Fibroblast of pulmonary artery (primary cell): ENCODE measurements around the gene ZNF331.

Experiments used
- DNase-seq: peaks from one replicate; pipeline ENCODE4 v3.0.0-alpha.2; 2010; ENCODE audit warnings: low read depth
- H3K4me3 ChIP-seq: replicated peaks from 2 replicates; pipeline ENCODE4 v1.5.1; 2011; ENCODE audit warnings: low read depth, mild to moderate bottlenecking, control low read depth, low read length, moderate library complexity
- TF ChIP-seq, protein P1 (sequence below): IDR thresholded peaks from 2 replicates; pipeline ENCODE4 v1.5.1; 2011; ENCODE audit warnings: mild to moderate bottlenecking, control low read depth, low read length, inconsistent platforms; ENCODE audit errors: missing control alignments

The ZNF331 gene

DNA sequence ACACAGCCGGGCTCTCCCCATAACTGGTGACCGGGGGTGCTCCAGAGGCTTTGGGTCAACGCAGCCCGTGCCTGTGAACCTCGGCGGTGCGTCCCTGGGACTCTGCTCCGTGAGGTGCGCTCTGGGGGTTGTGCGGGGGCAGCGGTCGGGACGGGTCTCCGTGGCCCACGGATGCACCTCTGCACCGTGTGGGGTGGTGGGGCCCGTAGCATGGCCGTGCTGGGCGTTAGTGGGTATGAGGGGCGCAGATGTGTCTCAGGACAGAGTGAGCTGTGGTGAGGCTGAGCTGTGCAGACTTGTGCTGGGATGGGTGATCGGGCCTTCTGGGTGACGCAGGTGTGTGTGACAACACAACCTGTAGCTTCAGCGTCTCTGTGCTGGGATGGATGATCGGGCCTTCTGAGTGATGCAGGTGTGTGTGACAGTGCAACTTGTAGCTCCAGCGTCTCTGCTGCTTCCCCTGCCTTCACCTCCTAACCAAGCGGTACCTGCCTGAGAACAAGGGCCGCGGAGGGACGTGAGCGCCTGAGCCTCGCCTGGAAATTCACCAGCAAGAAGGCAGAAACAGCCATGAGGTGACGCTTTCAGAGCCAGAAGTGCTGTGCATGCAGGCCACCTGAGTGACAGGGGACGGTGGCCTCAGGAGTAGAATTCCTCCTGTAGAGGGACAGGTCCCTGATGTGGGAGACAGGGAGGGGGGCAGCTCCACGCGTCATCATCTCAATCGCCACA is 599 bp downstream of the ZNF331 start:
- DNase-seq: no peak
- peak overlapping the region; percentile 64 for H3K4me3 ChIP-seq

DNA sequence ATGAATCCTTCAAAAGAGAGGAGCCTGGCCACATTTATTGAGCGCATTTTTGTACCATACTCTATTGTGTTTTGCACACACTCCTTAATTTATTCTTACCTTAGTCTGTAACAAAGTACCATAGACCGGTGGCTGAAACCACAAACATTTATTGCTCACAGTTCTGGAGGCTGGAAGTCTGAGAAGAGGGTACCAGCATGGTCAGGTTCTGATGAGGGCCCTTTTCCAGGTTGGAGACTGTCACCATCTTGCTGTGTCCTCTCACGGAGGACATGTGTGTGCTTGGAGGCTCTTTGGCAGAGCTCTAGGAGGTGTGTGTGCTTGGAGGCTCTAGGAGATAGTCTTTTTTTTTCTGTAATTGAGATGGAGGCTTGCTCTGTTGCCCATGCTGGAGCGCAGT is 2.1 kb downstream of the ZNF331 start:
- H3K4me3 ChIP-seq: no peak overlapping the region
- TF ChIP-seq, protein P1, sequence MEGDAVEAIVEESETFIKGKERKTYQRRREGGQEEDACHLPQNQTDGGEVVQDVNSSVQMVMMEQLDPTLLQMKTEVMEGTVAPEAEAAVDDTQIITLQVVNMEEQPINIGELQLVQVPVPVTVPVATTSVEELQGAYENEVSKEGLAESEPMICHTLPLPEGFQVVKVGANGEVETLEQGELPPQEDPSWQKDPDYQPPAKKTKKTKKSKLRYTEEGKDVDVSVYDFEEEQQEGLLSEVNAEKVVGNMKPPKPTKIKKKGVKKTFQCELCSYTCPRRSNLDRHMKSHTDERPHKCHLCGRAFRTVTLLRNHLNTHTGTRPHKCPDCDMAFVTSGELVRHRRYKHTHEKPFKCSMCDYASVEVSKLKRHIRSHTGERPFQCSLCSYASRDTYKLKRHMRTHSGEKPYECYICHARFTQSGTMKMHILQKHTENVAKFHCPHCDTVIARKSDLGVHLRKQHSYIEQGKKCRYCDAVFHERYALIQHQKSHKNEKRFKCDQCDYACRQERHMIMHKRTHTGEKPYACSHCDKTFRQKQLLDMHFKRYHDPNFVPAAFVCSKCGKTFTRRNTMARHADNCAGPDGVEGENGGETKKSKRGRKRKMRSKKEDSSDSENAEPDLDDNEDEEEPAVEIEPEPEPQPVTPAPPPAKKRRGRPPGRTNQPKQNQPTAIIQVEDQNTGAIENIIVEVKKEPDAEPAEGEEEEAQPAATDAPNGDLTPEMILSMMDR: no peak
- no peak for DNase-seq

More for the DNA sequence above, 599 bp downstream of the ZNF331 start:
- TF ChIP-seq, protein P1: no peak

DNA sequence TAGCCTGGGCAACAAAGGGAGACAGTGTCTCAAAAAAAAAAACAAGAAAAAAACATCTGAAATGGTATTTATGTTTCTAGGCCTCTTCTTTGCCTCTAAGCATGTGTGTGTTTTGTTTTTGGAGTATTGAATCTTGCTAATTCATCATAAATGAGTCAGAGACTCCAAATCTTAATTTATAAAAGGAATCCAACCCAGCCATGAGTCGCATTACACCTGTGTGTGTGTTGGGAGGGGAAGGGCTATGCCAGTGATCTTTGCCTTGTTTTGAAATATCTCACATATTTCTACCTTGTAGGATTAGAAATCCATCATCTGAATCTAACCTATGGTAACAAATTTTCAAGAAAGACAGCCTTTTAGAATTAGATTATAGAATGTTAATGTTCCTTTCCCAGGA is 4.0 kb downstream of the ZNF331 start:
- TF ChIP-seq, protein P1: no peak
- H3K4me3 ChIP-seq: no peak overlapping the region
- DNase-seq: no peak

DNA sequence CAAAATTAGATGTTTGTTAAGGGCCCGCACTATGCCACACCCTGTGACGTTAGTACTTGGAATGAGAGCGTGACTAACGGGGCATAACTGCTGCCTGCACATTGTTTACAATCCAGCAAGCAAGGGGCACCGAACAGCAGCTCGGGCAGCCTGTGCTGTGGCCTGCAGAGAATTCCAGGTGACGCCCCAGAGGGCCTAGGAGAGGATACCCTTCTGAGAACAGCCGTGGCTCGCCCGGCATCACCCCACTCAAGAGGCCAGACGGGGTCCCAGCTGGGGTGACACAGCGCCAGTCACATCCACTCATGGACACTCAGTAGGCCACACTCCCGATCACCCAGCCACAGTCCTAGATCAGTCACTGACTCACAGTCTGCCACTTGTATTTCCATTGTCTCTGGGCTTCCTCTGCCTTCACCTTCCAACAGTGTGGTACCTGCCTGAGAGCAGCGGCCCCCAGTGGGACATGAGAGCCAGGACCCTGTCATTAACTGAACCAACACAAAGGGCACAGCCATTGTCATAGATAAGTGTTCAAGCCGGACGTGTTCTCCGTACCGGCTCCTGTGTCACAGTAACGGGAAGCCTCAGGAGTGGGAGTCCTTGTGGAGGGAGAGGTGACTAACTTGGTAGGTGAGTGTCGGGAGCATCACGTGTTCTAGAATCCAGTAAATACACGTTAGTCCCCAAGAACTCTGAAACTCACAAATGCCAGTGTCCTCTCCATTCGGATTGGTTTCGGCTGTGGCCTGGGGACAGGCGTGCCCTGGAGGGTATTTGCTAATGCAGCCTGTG is 7.5 kb downstream of the ZNF331 start:
- DNase-seq: no peak
- no peak overlapping the region for H3K4me3 ChIP-seq
- TF ChIP-seq, protein P1: no peak

DNA sequence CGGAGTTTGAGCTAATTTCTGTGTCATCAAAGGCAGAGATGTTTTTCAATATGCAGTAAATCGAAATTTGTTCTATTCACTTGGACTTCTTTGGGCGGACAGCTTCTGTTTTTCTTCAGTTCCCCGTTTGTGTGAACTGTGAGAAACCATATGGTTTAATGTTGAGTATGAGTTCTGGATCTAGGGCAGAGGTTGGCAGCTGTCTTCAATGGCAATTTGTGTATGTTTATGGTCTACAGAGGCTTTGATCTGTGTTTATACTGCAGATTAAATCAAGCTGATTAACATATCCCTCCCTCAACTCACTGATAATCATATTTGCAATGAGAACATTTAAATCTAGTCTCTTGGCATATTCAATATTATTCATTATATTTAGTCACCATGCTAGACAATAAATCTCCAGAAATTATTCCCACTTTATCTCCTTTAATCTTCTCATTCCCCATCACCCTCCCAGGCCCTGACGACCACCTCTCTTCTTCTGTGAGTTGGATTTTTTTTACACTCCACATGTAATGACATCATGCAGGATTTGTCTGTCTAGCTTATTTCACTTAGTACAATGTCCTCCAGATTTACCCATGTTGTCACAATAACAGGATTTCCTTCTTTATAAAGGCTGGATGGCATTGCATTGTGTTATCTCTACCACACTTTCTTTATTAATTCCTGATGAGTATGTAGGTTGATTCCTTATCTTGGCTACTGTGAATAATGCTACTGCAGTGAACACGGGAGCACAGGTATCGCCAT is 9.0 kb downstream of the ZNF331 start:
- H3K4me3 ChIP-seq: no peak overlapping the region
- TF ChIP-seq, protein P1: no peak
- no peak for DNase-seq

DNA sequence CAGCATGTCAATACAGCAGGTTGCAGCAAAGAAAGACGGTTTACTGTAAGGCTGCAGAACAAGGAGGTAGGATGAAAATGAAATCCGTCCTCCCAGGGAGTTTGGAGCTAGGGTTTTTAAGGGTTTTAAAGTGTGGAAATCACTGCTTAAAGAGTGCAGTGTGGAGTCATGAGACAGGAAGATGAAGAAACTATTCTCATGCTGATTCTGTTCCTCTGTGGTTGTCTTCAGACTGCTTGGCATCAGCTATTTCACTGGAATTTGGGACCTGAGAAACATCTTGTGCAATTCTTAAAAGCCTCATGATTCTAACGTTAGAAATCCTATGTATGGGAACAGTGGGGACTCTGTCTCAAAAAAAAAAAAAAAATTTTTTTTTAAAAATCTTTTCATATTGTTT is 11.4 kb downstream of the ZNF331 start:
- no peak overlapping the region for H3K4me3 ChIP-seq
- TF ChIP-seq, protein P1: no peak
- peak; percentile 88 for DNase-seq
